Vagina (tissue), 2 donors: ENCODE measurements around the gene SPEG.

Experiments used
- POLR2A ChIP-seq, 2 donors: fragments of 450-650 bp; IDR thresholded peaks; one replicate each; pipeline ENCODE4 v1.6.1; 2017; ENCODE audit warnings: antibody characterized with exemption in 2 of 2, mild to moderate bottlenecking in 2 of 2, moderate library complexity in 2 of 2
- POLR2AphosphoS5 ChIP-seq, 2 donors: sonication (generic); formaldehyde crosslinking; IDR thresholded peaks; one replicate each; pipeline ENCODE4 v1.9.0; 2017; ENCODE audit warnings: antibody characterized with exemption in 2 of 2, mild to moderate bottlenecking in 2 of 2, low read depth in 1 of 2; ENCODE audit not compliant: insufficient read depth in 1 of 2
- TF ChIP-seq, protein P1 (sequence below), 3 experiments: fragments of 450-650 bp in 2 of 3; fragments of 200-600 bp in 1 of 3; sonication (generic) in 1 of 3; IDR thresholded peaks; one replicate each; pipeline ENCODE4 v1.5.1; 2017 to 2019; ENCODE audit warnings: antibody characterized with exemption in 3 of 3, mild to moderate bottlenecking in 2 of 3, moderate library complexity in 2 of 3

DNA sequence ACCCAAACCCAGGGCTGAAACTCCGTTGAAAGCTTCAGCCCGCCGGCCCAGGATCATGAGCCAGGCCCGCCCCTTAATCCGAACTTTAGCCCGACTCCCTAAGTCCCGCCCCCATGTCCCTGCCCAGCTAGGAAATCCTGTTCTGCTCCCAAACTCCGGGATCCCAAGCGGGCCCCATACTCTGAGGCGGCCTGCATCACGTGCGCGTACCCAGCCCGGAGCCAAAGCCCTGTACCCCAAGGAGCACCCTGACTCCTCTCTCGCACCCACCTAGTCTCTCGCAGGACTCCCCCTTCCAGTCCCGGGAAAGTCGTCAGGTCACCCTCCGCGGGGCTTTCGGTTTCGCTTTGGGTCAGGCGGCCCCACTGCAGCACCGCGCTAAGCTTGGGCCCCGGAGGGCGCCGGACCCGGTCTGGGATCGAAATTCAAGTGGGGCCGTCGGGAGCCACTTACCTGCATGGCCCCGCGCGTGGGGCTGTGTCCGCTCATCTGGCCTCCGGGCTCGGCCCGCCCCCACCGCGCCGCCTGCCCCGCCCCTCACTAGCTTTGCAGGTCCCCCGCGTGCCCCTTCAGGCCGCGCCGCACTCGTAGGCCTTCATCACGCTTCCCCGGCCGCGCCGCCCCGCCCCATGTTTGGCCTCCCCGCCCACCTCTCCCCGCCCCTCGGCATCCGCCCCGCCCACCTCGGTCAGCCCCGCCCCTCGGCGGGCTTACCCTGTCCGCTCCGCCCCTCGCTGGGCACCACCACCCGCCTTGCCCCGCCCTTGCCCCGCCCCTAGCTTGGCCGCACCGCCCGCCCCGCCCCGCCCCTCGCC, 47.1 kb upstream of the SPEG start, which contains the start of gene DNPEP:
- no peak for TF ChIP-seq POLR2A (IDR thresholded peaks at IDR 0.05)
- TF ChIP-seq, protein P1, sequence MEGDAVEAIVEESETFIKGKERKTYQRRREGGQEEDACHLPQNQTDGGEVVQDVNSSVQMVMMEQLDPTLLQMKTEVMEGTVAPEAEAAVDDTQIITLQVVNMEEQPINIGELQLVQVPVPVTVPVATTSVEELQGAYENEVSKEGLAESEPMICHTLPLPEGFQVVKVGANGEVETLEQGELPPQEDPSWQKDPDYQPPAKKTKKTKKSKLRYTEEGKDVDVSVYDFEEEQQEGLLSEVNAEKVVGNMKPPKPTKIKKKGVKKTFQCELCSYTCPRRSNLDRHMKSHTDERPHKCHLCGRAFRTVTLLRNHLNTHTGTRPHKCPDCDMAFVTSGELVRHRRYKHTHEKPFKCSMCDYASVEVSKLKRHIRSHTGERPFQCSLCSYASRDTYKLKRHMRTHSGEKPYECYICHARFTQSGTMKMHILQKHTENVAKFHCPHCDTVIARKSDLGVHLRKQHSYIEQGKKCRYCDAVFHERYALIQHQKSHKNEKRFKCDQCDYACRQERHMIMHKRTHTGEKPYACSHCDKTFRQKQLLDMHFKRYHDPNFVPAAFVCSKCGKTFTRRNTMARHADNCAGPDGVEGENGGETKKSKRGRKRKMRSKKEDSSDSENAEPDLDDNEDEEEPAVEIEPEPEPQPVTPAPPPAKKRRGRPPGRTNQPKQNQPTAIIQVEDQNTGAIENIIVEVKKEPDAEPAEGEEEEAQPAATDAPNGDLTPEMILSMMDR (IDR thresholded peaks at IDR 0.05): peak in 1 of 3 experiments; percentile 10
- peak; percentile 52 to 88 for TF ChIP-seq POLR2AphosphoS5 (IDR thresholded peaks at IDR 0.05; ENCODE audit: insufficient read depth in 1 of 2, low read depth in 1 of 2)
